ENCODE data around the gene GSE1.

The GSE1 gene

GRCh38 chr16:85719605-85720301 lies 106.6 kb downstream of the GSE1 start:
- Histone ChIP-seq H3K27me3 (ENCODE audit: control insufficient read depth, insufficient read depth, low read length) (0 out of 2 replicates have a peak, but pooled peaks cover 2% of the 10 kb centered on the region), H3K9me3 (ENCODE audit: control insufficient read depth, insufficient read depth, low read length) (no peaks in the 10 kb centered on the region), H3K27ac (ENCODE audit: low read length) (no peak overlapping the region), H3K4me3 (ENCODE audit: low read length) (peak overlapping the region; percentile 10; the same call in 1 of the 2 replicates), H3K4me1 (ENCODE audit: control insufficient read depth, insufficient read depth, low read length) (no peaks in the 10 kb centered on the region), H3K36me3 (ENCODE audit: control insufficient read depth, insufficient read depth, low read length) (no peaks in the 10 kb centered on the region)
- no CpG with 5 or more reads among the region's 11 CpGs for WGBS (ENCODE audit: insufficient coverage, insufficient read length)
- no peak for DNase-seq (ENCODE audit: low read depth, low spot score)

GRCh38 chr16:85720302-85720637 lies 107.1 kb downstream of the GSE1 start:
- Histone ChIP-seq H3K27me3 (ENCODE audit: control insufficient read depth, insufficient read depth, low read length) (0 out of 2 replicates have a peak, but pooled peaks cover 2% of the 10 kb centered on the region), H3K27ac (ENCODE audit: low read length) (no peak overlapping the region), H3K9me3 (ENCODE audit: control insufficient read depth, insufficient read depth, low read length) (no peaks in the 10 kb centered on the region), H3K4me1 (ENCODE audit: control insufficient read depth, insufficient read depth, low read length) (no peaks in the 10 kb centered on the region), H3K36me3 (ENCODE audit: control insufficient read depth, insufficient read depth, low read length) (no peaks in the 10 kb centered on the region), H3K4me3 (ENCODE audit: low read length) (peak overlapping the region; percentile 10; the same call in 1 of the 2 replicates)
- no peak for DNase-seq (ENCODE audit: low read depth, low spot score)
- no CpG with 5 or more reads among the region's 4 CpGs for WGBS (ENCODE audit: insufficient coverage, insufficient read length)

- Histone ChIP-seq H3K27ac (ENCODE audit: low read length) (no peak overlapping the region), H3K27me3 (ENCODE audit: control insufficient read depth, insufficient read depth, low read length) (no peaks in the 10 kb centered on the region), H3K36me3 (ENCODE audit: control insufficient read depth, insufficient read depth, low read length) (no peaks in the 10 kb centered on the region; the same call in 1 of the 2 replicates), H3K4me1 (ENCODE audit: control insufficient read depth, insufficient read depth, low read length) (no peaks in the 10 kb centered on the region), H3K9me3 (ENCODE audit: control insufficient read depth, insufficient read depth, low read length) (no peaks in the 10 kb centered on the region), H3K4me3 (ENCODE audit: low read length) (no peak overlapping the region)
- no CpG with 5 or more reads among the region's 20 CpGs for WGBS (ENCODE audit: insufficient coverage, insufficient read length)
- DNase-seq (ENCODE audit: low read depth, low spot score) = no peak
These were observed 109.2 kb downstream of the GSE1 start for GRCh38 chr16:85722128-85722893.

GRCh38 chr16:85724126-85724879 lies 111.2 kb downstream of the GSE1 start:
- no CpG with 5 or more reads among the region's 20 CpGs for WGBS (ENCODE audit: insufficient coverage, insufficient read length)
- Histone ChIP-seq H3K27ac (ENCODE audit: low read length) (no peak overlapping the region), H3K27me3 (ENCODE audit: control insufficient read depth, insufficient read depth, low read length) (no peaks in the 10 kb centered on the region), H3K9me3 (ENCODE audit: control insufficient read depth, insufficient read depth, low read length) (no peaks in the 10 kb centered on the region), H3K4me3 (ENCODE audit: low read length) (no peak overlapping the region), H3K36me3 (ENCODE audit: control insufficient read depth, insufficient read depth, low read length) (no peaks in the 10 kb centered on the region; the same call in 1 of the 2 replicates), H3K4me1 (ENCODE audit: control insufficient read depth, insufficient read depth, low read length) (peaks cover 2% of the 10 kb centered on the region; the same call in 1 of the 2 replicates)
- no peak for DNase-seq (ENCODE audit: low read depth, low spot score)

- no peak for DNase-seq (ENCODE audit: low read depth, low spot score)
- Histone ChIP-seq H3K27me3 (ENCODE audit: control insufficient read depth, insufficient read depth, low read length) (no peaks in the 10 kb centered on the region), H3K4me3 (ENCODE audit: low read length) (no peak overlapping the region), H3K27ac (ENCODE audit: low read length) (no peak overlapping the region), H3K9me3 (ENCODE audit: control insufficient read depth, insufficient read depth, low read length) (no peaks in the 10 kb centered on the region), H3K4me1 (ENCODE audit: control insufficient read depth, insufficient read depth, low read length) (peaks cover 2% of the 10 kb centered on the region; the same call in 1 of the 2 replicates), H3K36me3 (ENCODE audit: control insufficient read depth, insufficient read depth, low read length) (no peaks in the 10 kb centered on the region; the same call in 1 of the 2 replicates)
- no CpG with 5 or more reads among the region's 12 CpGs for WGBS (ENCODE audit: insufficient coverage, insufficient read length)
These were observed 111.8 kb downstream of the GSE1 start for GRCh38 chr16:85724936-85725335.
